ENCODE measurements around the gene LMO1. TPM values are rescaled to one million over a fixed set of nuclear protein-coding genes. Genes with fewer than 3 reads are reported as not detected.

Gene LMO1
- total and polyA plus RNA-seq, 2 donors: 0.46 TPM; not detected in 1

Other genes starting within 250 kb of the LMO1 start
- gene TUB, start 182.7 kb downstream of the LMO1 start, total RNA-seq: 32.2 TPM
- gene TUB, start 182.7 kb downstream of the LMO1 start, polyA plus RNA-seq: 11.7 TPM
- 7.2 TPM for gene RIC3, start 94.9 kb downstream of the LMO1 start, total RNA-seq
- 8.8 TPM for gene RIC3, start 94.9 kb downstream of the LMO1 start, polyA plus RNA-seq

Data from urinary bladder (tissue), 2 donors.